HCT116 (cell line): ENCODE results near the gene NSF. TPM values are rescaled to one million over a fixed set of nuclear protein-coding genes. Genes with fewer than 3 reads are reported as not detected.

ENCODE experiments used
- ATAC-seq: fragments of 200-7000 bp; cut with Tn5 transposase; 2 replicates; pipeline ENCODE4 v1.9.1; 2020; ENCODE audit warnings: mild to moderate bottlenecking, moderate library complexity
- BruUV-seq: library from RNA; stranded (reverse); fragments of 400-500 nt; replicated peaks from 2 replicates; lab custom pipeline; 2021; lab: Mats Ljungman, UMichigan
- CTCF ChIA-PET: fragments of 300-600 bp; sonication (Branson Sonifier 250); formaldehyde crosslinking; loops from one replicate; lab custom pipeline; 2021; ENCODE audit warnings: antibody characterized with exemption; lab: Charles Lee
- POLR2A ChIA-PET: fragments of 300-600, 350-600 bp; sonication (Branson Sonifier 250); formaldehyde crosslinking; loops from one replicate; lab custom pipeline; 2021; ENCODE audit warnings: antibody characterized with exemption; lab: Charles Lee
- RAD21 ChIA-PET, 2 experiments: fragments of 300-600 bp; sonication (Branson Sonifier 250); formaldehyde crosslinking; loops; one replicate each; lab custom pipeline; 2023; ENCODE audit warnings: low total read pairs in 2 of 2; ENCODE audit not compliant: uncharacterized antibody in 2 of 2, unreplicated experiment in 2 of 2, low non-redundant PET in 1 of 2; lab: Charles Lee
- DNase-seq: peaks from one replicate; pipeline ENCODE4 v3.0.0-alpha.2; 2010; ENCODE audit warnings: low read depth, low spot score
- H2AFZ ChIP-seq: fragments of 200-600 bp; shearing (Covaris generic), sonication (generic); 2 replicates; pipeline ENCODE4 v1.6.1; 2017; ENCODE audit warnings: low read depth, mixed run types, mixed read lengths, antibody characterized with exemption, low read length; ENCODE audit not compliant: poor library complexity, severe bottlenecking
- H3K27ac ChIP-seq: 2 replicates; pipeline ENCODE4 v1.5.1; 2012; ENCODE audit warnings: low read depth, low read length
- H3K27me3 ChIP-seq: fragments of 200-600 bp; sonication (generic); 2 replicates; pipeline ENCODE4 v1.6.1; 2016; ENCODE audit warnings: mixed run types, low read length, mixed read lengths; ENCODE audit not compliant: insufficient read depth
- H3K36me3 ChIP-seq, 2 experiments: fragments of 200-500 bp in 1 of 2; fragments of 200-600 bp in 1 of 2; sonication (Bioruptor generic) in 1 of 2; sonication (generic) in 1 of 2; 2 replicates each; pipeline versions ENCODE4 v1.5.1 to v1.6.1; 2014 to 2016; ENCODE audit warnings: low read length in 2 of 2, inconsistent platforms in 1 of 2, mixed read lengths in 1 of 2, mixed run types in 1 of 2; ENCODE audit not compliant: insufficient read depth in 2 of 2, control insufficient read depth in 1 of 2
- H3K4me1 ChIP-seq, 2 experiments: fragments of 200-600 bp in 1 of 2; sonication (generic) in 1 of 2; 2 replicates each; pipeline versions ENCODE4 v1.5.1 to v1.6.1; 2012 to 2017; ENCODE audit warnings: low read length in 2 of 2, inconsistent platforms in 1 of 2, mild to moderate bottlenecking in 1 of 2, mixed read lengths in 1 of 2, mixed run types in 1 of 2, moderate library complexity in 1 of 2; ENCODE audit not compliant: insufficient read depth in 2 of 2, control insufficient read depth in 1 of 2
- H3K4me2 ChIP-seq: fragments of 200-600 bp; sonication (generic); 2 replicates; pipeline ENCODE4 v1.6.1; 2017; ENCODE audit warnings: mixed run types, low read length, mixed read lengths
- H3K4me3 ChIP-seq, 2 experiments: fragments of 200-600 bp in 1 of 2; sonication (generic) in 1 of 2; replicated peaks in 1 of 2; 2 replicates each; pipeline ENCODE4 v1.5.1; 2011 to 2016; ENCODE audit warnings: low read length in 2 of 2, control low read depth in 1 of 2, low read depth in 1 of 2, mild to moderate bottlenecking in 1 of 2, mixed read lengths in 1 of 2, mixed run types in 1 of 2
- H3K79me2 ChIP-seq: fragments of 200-600 bp; sonication (generic); 2 replicates; pipeline ENCODE4 v1.6.1; 2017; ENCODE audit warnings: mild to moderate bottlenecking, mixed run types, low read length, moderate library complexity, mixed read lengths; ENCODE audit not compliant: insufficient read depth
- H3K9ac ChIP-seq: fragments of 200-600 bp; sonication (generic); 2 replicates; pipeline ENCODE4 v1.6.1; 2016; ENCODE audit warnings: low read length, mixed read lengths
- H3K9me2 ChIP-seq: fragments of 200-600 bp; sonication (generic), shearing (Covaris generic); 2 replicates; pipeline ENCODE4 v1.6.1; 2017; ENCODE audit warnings: mixed run types, mild to moderate bottlenecking, moderate library complexity; ENCODE audit not compliant: insufficient read depth
- H3K9me3 ChIP-seq, 2 experiments: fragments of 200-500 bp in 1 of 2; fragments of 200-600 bp in 1 of 2; sonication (Bioruptor generic) in 1 of 2; sonication (generic) in 1 of 2; 2 replicates each; pipeline ENCODE4 v1.6.1; 2014 to 2017; ENCODE audit warnings: low read length in 2 of 2, mixed read lengths in 2 of 2, inconsistent platforms in 1 of 2, low read depth in 1 of 2, mild to moderate bottlenecking in 1 of 2, mixed run types in 1 of 2, moderate library complexity in 1 of 2; ENCODE audit not compliant: control insufficient read depth in 1 of 2, insufficient read depth in 1 of 2
- H4K20me1 ChIP-seq: fragments of 200-600 bp; sonication (generic), shearing (Covaris generic); 2 replicates; pipeline ENCODE4 v1.6.1; 2017; ENCODE audit warnings: mixed run types, mild to moderate bottlenecking, moderate library complexity; ENCODE audit not compliant: insufficient read depth
- ATF3 ChIP-seq: IDR thresholded peaks from 2 replicates; pipeline ENCODE4 v1.6.1; 2012
- CEBPB ChIP-seq: IDR thresholded peaks from 2 replicates; pipeline ENCODE4 v1.6.1; 2012; ENCODE audit warnings: low read depth
- JUND ChIP-seq: IDR thresholded peaks from 2 replicates; pipeline ENCODE4 v1.6.1; 2012
- REST ChIP-seq: IDR thresholded peaks from 2 replicates; pipeline ENCODE4 v1.6.1; 2012; ENCODE audit warnings: low read depth
- intact Hi-C: fragments of 100-400 bp; cut with micrococcal nuclease; formaldehyde crosslinking; loops from 2 replicates; pipeline ENCODE4 v1.10.0; 2022
- total RNA-seq: library from RNA; stranded (reverse); gene quantifications from one replicate; pipeline ENCODE4 v1.2.1, GENCODE V29; 2021; ENCODE audit not compliant: unreplicated experiment
- TF ChIP-seq, protein P1 (sequence below): IDR thresholded peaks from 2 replicates; pipeline ENCODE4 v1.6.1; 2012

The NSF gene
- total RNA-seq, 1 experiment from 2014 or later = 61.1 TPM

- TF ChIP-seq, protein P1, sequence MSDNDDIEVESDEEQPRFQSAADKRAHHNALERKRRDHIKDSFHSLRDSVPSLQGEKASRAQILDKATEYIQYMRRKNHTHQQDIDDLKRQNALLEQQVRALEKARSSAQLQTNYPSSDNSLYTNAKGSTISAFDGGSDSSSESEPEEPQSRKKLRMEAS = no peak
- TF ChIP-seq CEBPB = no peak
- no peak for TF ChIP-seq ATF3
- no peak for TF ChIP-seq REST
Measured at GRCh38 chr17:46796524-46796923, 206.1 kb downstream of the NSF start (continued).

DNA sequence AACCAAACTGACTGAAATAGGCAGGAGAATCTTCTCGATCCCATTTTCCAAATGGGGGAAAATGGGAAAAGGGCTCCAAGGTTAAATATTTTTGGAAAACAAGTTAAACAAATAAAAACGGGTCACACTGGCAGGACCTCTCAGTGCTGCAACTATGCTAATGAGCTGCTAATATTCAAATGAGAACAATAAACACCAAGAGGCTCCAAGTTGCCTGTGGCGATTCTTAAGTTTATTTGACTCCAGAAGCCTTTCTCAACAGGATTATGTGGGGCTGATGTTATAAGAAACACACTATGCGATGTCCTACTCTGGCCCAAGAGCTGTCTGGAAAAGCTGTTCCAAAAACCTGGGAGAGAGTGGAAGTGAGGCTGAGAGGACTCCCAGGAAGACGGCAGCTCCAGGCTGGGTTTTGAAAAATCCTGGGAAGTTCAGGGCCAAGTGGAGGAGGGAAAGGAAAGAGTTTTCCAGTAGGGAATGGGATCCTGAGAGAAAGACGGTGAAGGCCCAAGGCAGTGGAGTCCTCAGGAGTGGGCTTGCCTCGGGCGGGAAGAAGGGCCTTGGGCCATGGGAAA is 206.6 kb downstream of the NSF start:
- Histone ChIP-seq H2AFZ (no peak overlapping the region), H3K79me2 (no peaks in the 10 kb centered on the region), H3K4me2 (no peak overlapping the region), H3K4me3 (no peak overlapping the region), H3K36me3 (no peaks in the 10 kb centered on the region), H3K27me3 (no peaks in the 10 kb centered on the region), H3K27ac (no peak overlapping the region), H3K9me2 (no peaks in the 10 kb centered on the region), H3K9me3 (no peaks in the 10 kb centered on the region), H3K4me1 (peaks cover 23 to 31% of the 10 kb centered on the region in 2 experiments), H4K20me1 (no peaks in the 10 kb centered on the region), H3K9ac (no peak overlapping the region)
- RAD21 ChIA-PET = no interaction called here
- no peak for TF ChIP-seq JUND
- ATAC-seq = no peak
- CTCF ChIA-PET = interaction anchor here (1.8 kb wide), 1 partner anchor 39 kb away, joined by 5 read pairs; no protein-coding TSS in a partner anchor
- DNase-seq = no peak
- intact Hi-C loops = no loop called here
- no TSS peak for BruUV-seq
- POLR2A ChIA-PET = no interaction called here
